ENCODE results near the gene PIAS1.

PIAS1 gene

DNA sequence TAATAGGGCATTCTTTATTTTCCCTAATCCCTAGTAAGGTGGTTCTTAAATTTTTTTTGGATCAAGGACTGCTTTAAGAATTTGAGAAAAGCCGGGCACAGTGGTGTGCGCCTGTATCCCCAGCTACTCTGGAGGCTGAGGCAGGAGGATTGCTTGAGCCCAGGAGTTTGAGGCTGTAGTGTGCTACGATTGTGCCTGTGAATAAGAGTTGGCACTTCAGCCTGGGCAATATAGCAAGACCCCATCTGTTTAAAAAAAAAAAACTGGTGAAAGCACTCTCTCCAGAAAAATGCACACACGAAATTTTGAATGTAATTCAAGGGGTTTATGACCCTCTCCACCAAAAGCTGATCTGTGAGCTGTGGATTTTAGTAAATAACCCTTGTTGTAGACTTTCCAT is 119.0 kb downstream of the PIAS1 start:
- no peaks in the 10 kb centered on the region for H3K9me3 ChIP-seq (ENCODE audit: control insufficient read depth, low read length)

DNA sequence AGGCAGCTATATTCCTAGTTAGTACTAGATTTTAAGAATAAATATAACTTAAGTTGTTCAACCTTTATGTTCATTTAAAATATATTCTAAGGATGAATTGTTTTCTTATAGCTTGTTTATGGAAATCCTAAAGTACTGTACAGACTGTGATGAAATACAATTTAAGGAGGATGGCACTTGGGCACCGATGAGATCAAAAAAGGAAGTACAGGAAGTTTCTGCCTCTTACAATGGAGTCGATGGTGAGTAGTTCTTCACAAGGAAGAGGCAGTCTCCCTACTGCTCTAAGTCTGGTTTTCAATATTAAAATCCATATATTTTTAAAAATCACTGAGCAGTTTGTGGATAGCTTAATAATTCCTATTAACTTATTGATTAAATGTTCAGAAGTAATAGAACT is 121.4 kb downstream of the PIAS1 start:
- peaks cover 0 to 69% of the 10 kb centered on the region in 2 experiments for H3K36me3 ChIP-seq (ENCODE audit: control insufficient read depth in 1 of 2, insufficient read depth in 2 of 2, low read depth in 1 of 2, low read length in 2 of 2)
- H3K79me1 ChIP-seq (replicated peaks; ENCODE audit: low read length, poor library complexity, severe bottlenecking): peaks cover 12% of the 10 kb centered on the region
- no peak overlapping the region for H2BK5ac ChIP-seq (ENCODE audit: low read depth, low read length, poor library complexity, severe bottlenecking)
- DNase-seq: no peak
- no peak overlapping the region for H3K18ac ChIP-seq (ENCODE audit: low read depth in 1 of 2, low read length in 2 of 2)
- H2AK5ac ChIP-seq (ENCODE audit: low read length, severe bottlenecking): no peak overlapping the region
- H2BK12ac ChIP-seq (ENCODE audit: low read length in 2 of 2): no peak overlapping the region
- no peak overlapping the region for H3K4ac ChIP-seq (ENCODE audit: low read depth in 1 of 2, low read length in 2 of 2)
- H3K4me1 ChIP-seq (ENCODE audit: control insufficient read depth, insufficient read depth, low read depth, low read length): no peaks in the 10 kb centered on the region
- no peak overlapping the region for H3K4me2 ChIP-seq (ENCODE audit: low read length, poor library complexity, severe bottlenecking)
- H3K23ac ChIP-seq (ENCODE audit: low read length in 2 of 2): no peak overlapping the region
- no peaks in the 10 kb centered on the region for H3K27me3 ChIP-seq (ENCODE audit: control insufficient read depth in 1 of 2, insufficient read depth in 1 of 2, low read length in 2 of 2)
- H3K9me3 ChIP-seq (ENCODE audit: control insufficient read depth, low read length): no peaks in the 10 kb centered on the region
- H3K4me3 ChIP-seq (ENCODE audit: insufficient read depth in 1 of 2, low read depth in 1 of 2, low read length in 2 of 2): no peak overlapping the region
- H2BK120ac ChIP-seq (ENCODE audit: low read depth, low read length): no peak overlapping the region
- no peak overlapping the region for H3K27ac ChIP-seq (ENCODE audit: low read length, poor library complexity, severe bottlenecking)
- H3K9ac ChIP-seq (ENCODE audit: low read length): no peak overlapping the region
- 100% methylated on average over 1 of the region's 2 CpGs for WGBS
- H4K8ac ChIP-seq (ENCODE audit: low read length): no peak overlapping the region
- no peak overlapping the region for H3K14ac ChIP-seq (ENCODE audit: low read length in 2 of 2)
- no peak overlapping the region for H2AFZ ChIP-seq (ENCODE audit: low read depth, low read length)
- no peak overlapping the region for H2BK15ac ChIP-seq (ENCODE audit: low read depth, poor library complexity, severe bottlenecking)
- H4K91ac ChIP-seq (ENCODE audit: low read length): no peak overlapping the region

More for the DNA sequence above, 119.0 kb downstream of the PIAS1 start:
- H3K9ac ChIP-seq (ENCODE audit: low read length): no peak overlapping the region
- peaks cover 15% of the 10 kb centered on the region for H3K79me1 ChIP-seq (replicated peaks; ENCODE audit: low read length, poor library complexity, severe bottlenecking)
- H3K4me3 ChIP-seq (ENCODE audit: insufficient read depth in 1 of 2, low read depth in 1 of 2, low read length in 2 of 2): no peak overlapping the region
- H3K4ac ChIP-seq (ENCODE audit: low read depth in 1 of 2, low read length in 2 of 2): no peak overlapping the region
- H4K8ac ChIP-seq (ENCODE audit: low read length): no peak overlapping the region
- no peaks in the 10 kb centered on the region for H3K4me1 ChIP-seq (ENCODE audit: control insufficient read depth, insufficient read depth, low read depth, low read length)
- DNase-seq: no peak
- no peak overlapping the region for H3K18ac ChIP-seq (ENCODE audit: low read depth in 1 of 2, low read length in 2 of 2)
- no peak overlapping the region for H4K91ac ChIP-seq (ENCODE audit: low read length)
- 98% methylated on average over 3 of the region's 4 CpGs for WGBS
- no peak overlapping the region for H3K14ac ChIP-seq (ENCODE audit: low read length in 2 of 2)
- no peaks in the 10 kb centered on the region for H3K27me3 ChIP-seq (ENCODE audit: control insufficient read depth in 1 of 2, insufficient read depth in 1 of 2, low read length in 2 of 2)
- H2BK12ac ChIP-seq (ENCODE audit: low read length in 2 of 2): no peak overlapping the region
- H3K4me2 ChIP-seq (ENCODE audit: low read length, poor library complexity, severe bottlenecking): no peak overlapping the region
- H2AK5ac ChIP-seq (ENCODE audit: low read length, severe bottlenecking): no peak overlapping the region
- no peak overlapping the region for H3K23ac ChIP-seq (ENCODE audit: low read length in 2 of 2)
- no peak overlapping the region for H2BK5ac ChIP-seq (ENCODE audit: low read depth, low read length, poor library complexity, severe bottlenecking)
- no peak overlapping the region for H3K27ac ChIP-seq (ENCODE audit: low read length, poor library complexity, severe bottlenecking)
- peaks cover 0 to 72% of the 10 kb centered on the region in 2 experiments for H3K36me3 ChIP-seq (ENCODE audit: control insufficient read depth in 1 of 2, insufficient read depth in 2 of 2, low read depth in 1 of 2, low read length in 2 of 2)
- no peak overlapping the region for H2BK120ac ChIP-seq (ENCODE audit: low read depth, low read length)
- H2BK15ac ChIP-seq (ENCODE audit: low read depth, poor library complexity, severe bottlenecking): no peak overlapping the region
- H2AFZ ChIP-seq (ENCODE audit: low read depth, low read length): no peak overlapping the region

DNA sequence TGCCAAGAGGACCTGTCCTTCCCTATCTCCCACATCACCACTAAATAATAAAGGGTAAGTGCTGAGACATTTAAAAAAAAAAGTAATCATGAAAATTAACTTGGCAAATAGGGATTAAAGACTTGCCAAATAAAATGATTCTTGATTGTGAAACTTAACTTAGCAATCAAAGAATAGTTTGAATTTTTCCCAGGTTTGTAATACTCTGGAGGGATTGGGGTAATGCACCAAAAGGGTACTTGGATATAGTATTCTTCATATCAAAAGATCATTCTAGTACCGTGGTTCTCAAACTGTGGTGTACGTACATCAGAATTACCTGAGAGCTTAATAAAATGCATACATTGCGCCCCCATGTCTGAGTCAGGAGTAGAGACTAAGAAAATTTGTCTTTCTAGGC is 122.5 kb downstream of the PIAS1 start:
- Histone ChIP-seq H2BK12ac (ENCODE audit: low read length in 2 of 2) (no peak overlapping the region), H3K27me3 (ENCODE audit: control insufficient read depth in 1 of 2, insufficient read depth in 1 of 2, low read length in 2 of 2) (no peaks in the 10 kb centered on the region), H3K4me1 (ENCODE audit: control insufficient read depth, insufficient read depth, low read depth, low read length) (no peaks in the 10 kb centered on the region), H2BK5ac (ENCODE audit: low read depth, low read length, poor library complexity, severe bottlenecking) (no peak overlapping the region), H3K36me3 (ENCODE audit: control insufficient read depth in 1 of 2, insufficient read depth in 2 of 2, low read depth in 1 of 2, low read length in 2 of 2) (peaks cover 1 to 75% of the 10 kb centered on the region in 2 experiments), H3K4ac (ENCODE audit: low read depth in 1 of 2, low read length in 2 of 2) (no peak overlapping the region), H3K9me3 (ENCODE audit: control insufficient read depth, low read length) (no peaks in the 10 kb centered on the region), H2AFZ (ENCODE audit: low read depth, low read length) (no peak overlapping the region), H2AK5ac (ENCODE audit: low read length, severe bottlenecking) (no peak overlapping the region), H3K9ac (ENCODE audit: low read length) (no peak overlapping the region), H3K79me1 (replicated peaks; ENCODE audit: low read length, poor library complexity, severe bottlenecking) (peaks cover 9% of the 10 kb centered on the region), H3K27ac (ENCODE audit: low read length, poor library complexity, severe bottlenecking) (no peak overlapping the region), H3K4me3 (ENCODE audit: insufficient read depth in 1 of 2, low read depth in 1 of 2, low read length in 2 of 2) (peak overlapping the region in 1 of 2 experiments; percentile 5), H4K8ac (ENCODE audit: low read length) (no peak overlapping the region), H2BK120ac (ENCODE audit: low read depth, low read length) (no peak overlapping the region), H4K91ac (ENCODE audit: low read length) (no peak overlapping the region), H3K4me2 (ENCODE audit: low read length, poor library complexity, severe bottlenecking) (no peak overlapping the region), H2BK15ac (ENCODE audit: low read depth, poor library complexity, severe bottlenecking) (no peak overlapping the region), H3K14ac (ENCODE audit: low read length in 2 of 2) (no peak overlapping the region), H3K23ac (ENCODE audit: low read length in 2 of 2) (no peak overlapping the region), H3K18ac (ENCODE audit: low read depth in 1 of 2, low read length in 2 of 2) (no peak overlapping the region)
- no peak for DNase-seq
- 97% methylated on average over 3 of the region's 3 CpGs for WGBS

DNA sequence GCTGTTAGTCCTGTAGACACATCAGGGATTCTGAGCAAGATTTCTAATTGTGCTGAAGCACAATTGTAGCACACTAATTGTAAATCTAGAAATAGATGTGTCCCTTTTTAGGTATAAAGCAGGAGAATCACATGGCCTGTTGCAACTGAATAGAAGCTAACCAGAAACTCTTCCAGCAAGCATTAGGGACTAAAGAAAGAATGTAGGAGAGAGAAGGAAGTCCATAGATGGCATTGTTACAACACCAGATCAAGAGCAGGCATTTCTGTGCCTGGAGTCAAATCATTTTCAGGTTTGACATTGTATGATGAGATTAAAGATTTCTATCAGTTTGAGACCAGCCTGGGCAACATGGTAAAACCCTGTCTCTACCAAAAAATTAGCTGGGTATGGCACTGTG is 123.6 kb downstream of the PIAS1 start:
- Histone ChIP-seq H3K4me3 (ENCODE audit: insufficient read depth in 1 of 2, low read depth in 1 of 2, low read length in 2 of 2) (no peak overlapping the region), H2BK15ac (ENCODE audit: low read depth, poor library complexity, severe bottlenecking) (no peak overlapping the region), H3K9me3 (ENCODE audit: control insufficient read depth, low read length) (no peaks in the 10 kb centered on the region), H3K9ac (ENCODE audit: low read length) (peak overlapping the region; percentile 6), H2BK120ac (ENCODE audit: low read depth, low read length) (no peak overlapping the region), H3K79me1 (replicated peaks; ENCODE audit: low read length, poor library complexity, severe bottlenecking) (peaks cover 4% of the 10 kb centered on the region), H2BK5ac (ENCODE audit: low read depth, low read length, poor library complexity, severe bottlenecking) (no peak overlapping the region), H3K27ac (ENCODE audit: low read length, poor library complexity, severe bottlenecking) (no peak overlapping the region), H3K4me2 (ENCODE audit: low read length, poor library complexity, severe bottlenecking) (no peak overlapping the region), H3K36me3 (ENCODE audit: control insufficient read depth in 1 of 2, insufficient read depth in 2 of 2, low read depth in 1 of 2, low read length in 2 of 2) (peaks cover 6 to 81% of the 10 kb centered on the region in 2 experiments), H2AFZ (ENCODE audit: low read depth, low read length) (no peak overlapping the region), H3K27me3 (ENCODE audit: control insufficient read depth in 1 of 2, insufficient read depth in 1 of 2, low read length in 2 of 2) (no peaks in the 10 kb centered on the region), H3K4me1 (ENCODE audit: control insufficient read depth, insufficient read depth, low read depth, low read length) (no peaks in the 10 kb centered on the region), H2AK5ac (ENCODE audit: low read length, severe bottlenecking) (no peak overlapping the region), H3K4ac (ENCODE audit: low read depth in 1 of 2, low read length in 2 of 2) (no peak overlapping the region), H3K23ac (ENCODE audit: low read length in 2 of 2) (no peak overlapping the region), H2BK12ac (ENCODE audit: low read length in 2 of 2) (no peak overlapping the region), H4K91ac (ENCODE audit: low read length) (no peak overlapping the region), H3K18ac (ENCODE audit: low read depth in 1 of 2, low read length in 2 of 2) (no peak overlapping the region), H4K8ac (ENCODE audit: low read length) (no peak overlapping the region), H3K14ac (ENCODE audit: low read length in 2 of 2) (no peak overlapping the region)
- peak; percentile 47 for DNase-seq

All from mesenchymal stem cell (in vitro differentiated cells and primary cell).